Putamen (tissue), 1 donor: ENCODE measurements around the gene HSPA14.
A peak's percentile ranks its signal among the peaks of the same experiment; 100 is the strongest.
"Not testable (repeated sequence)": the region's sequence is repeated elsewhere in the genome, so short reads cannot be mapped to it uniquely, and the experiment has no call there.

Source experiments
- DNase-seq: peaks from one replicate; pipeline ENCODE4 v3.0.0-alpha.2; 2016; ENCODE audit warnings: low spot score

HSPA14 gene

DNA sequence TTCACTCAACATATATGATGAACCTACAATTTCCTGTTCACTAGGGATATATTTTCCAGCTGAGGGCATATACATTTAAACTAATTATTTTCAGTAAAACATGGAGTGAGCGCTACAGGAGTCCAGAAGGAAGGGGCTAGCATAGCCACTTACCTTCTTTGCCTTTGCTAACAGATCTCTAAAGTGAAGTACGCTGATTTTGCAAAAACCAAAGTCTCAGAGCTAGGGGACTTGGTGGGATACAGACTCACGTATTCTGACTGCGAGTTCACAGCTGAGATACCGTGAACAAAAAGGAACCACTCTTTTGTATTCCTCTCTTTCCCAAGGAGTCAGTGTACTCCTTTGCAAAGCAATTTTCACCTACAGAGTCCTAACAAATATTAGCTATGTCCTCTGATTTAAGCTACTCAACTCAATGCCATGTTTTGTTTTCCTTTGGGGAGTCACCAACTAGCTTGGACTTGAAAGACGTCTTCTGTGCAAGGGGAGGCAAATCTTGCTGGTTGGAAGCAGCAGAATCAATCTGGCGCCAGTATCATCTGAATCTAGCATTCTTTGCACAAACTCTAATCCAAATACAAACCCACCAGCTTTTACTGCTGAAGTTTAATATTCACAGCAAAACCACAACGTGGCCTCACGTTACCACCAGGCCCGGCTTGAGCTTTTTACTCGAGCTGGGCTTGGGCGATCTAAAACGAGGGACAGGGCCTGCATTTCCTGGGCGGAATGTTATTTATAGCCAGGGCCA, 926 bp upstream of the HSPA14 start:
- no peak for DNase-seq

DNA sequence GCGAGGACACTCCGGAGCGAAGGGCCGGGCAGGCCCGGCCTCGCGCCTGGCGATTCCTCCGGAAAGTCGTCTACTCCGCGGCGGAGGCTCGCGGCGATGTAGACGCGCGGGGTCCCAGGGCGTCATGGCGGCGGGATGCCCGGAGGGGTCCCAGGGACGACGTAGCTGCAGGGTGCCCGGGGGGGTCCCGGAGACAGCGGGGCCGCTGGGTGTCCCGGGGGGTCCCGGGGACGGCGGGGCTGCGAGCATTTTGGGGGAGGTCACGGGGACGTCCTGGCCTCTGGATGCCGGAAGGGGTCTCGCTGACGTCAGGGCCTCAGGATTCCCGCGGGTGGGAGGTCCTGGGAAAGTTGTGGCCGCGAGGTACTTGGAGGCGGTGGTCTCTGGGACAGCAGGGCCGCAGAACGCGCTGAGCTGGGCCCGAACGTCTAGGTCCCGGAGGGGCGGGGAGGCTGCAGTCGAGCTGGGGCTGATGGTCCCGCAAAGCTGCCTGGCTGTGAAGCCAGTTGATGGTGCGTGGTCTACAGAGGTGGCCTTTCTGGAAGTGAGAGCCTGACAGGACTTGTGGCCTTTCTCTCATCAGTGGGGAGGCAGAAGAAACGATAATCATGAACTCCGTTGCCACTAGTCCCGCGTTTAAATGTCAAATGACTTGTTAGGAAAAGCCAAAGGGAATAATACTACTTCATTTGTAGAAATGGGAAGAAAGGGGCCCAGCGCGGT, 637 bp downstream of the HSPA14 start:
- DNase-seq = peak; percentile 16

DNA sequence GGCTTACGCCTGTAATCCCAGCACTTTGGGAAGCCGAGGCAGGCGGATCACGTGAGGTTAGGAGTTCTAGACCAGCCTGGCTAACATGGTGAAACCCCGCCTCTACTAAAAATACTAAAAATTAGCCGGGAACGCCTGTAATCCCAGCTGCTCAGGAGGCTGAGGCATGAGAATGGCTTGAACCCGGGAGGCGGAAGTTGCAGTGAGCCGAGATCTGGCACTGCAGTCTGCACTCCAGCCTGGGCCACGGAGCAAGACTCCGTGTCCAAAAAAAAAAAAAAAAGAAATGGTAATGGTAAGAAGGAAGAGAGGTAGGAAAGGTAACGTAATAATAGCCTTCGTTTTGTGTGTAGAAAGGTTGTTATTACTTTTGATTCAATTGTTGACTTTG, 1.2 kb downstream of the HSPA14 start:
- DNase-seq = no peak

DNA sequence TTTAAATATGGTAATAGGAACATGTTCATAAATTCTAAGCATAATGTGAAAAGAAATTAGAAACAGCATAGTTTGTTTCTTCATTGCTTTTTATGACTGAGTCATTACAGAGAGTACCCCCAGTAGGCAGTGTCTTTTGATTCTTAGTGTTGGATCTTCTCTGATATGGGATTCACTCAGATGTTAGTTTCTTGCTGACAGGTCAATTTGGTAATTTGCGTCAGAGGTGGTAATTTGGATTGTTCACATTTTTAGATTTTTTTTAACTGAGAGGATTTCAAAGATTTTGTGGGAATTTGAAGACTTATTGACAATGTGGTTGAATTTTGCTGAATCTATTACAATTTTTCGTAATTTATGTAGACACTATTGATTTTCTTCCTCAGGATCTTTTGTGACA, 2.1 kb downstream of the HSPA14 start:
- DNase-seq = no peak

DNA sequence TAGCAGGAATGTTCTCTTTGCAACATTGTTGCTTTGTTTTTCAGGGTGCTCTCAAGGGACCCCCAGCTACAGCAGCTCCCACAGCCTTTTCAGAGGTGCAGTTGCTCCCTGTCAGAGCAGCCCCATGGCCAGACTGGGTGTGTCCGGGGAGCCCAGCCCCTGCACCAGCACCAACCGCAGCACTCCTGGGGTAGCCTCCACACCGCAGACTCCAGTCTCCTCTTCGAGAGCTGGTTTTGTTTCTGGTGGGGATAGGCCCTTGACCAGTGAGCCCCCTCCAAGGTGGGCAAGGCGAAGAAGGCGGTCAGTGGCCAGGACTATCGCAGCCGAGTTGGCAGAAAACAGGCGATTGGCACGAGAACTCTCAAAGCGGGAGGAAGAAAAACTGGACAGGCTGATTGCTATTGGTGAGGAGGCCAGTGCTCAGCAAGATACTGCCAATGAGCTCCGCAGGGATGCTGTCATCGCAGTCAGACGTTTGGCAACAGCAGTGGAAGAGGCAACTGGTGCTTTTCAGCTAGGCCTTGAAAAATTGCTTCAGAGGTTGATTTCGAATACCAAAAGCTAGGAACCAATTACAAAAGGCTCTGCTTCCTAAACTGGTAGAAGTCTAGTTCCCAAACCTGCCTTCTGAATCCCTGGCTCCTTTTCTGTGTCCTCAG, 5.4 kb downstream of the HSPA14 start:
- no peak for DNase-seq

DNA sequence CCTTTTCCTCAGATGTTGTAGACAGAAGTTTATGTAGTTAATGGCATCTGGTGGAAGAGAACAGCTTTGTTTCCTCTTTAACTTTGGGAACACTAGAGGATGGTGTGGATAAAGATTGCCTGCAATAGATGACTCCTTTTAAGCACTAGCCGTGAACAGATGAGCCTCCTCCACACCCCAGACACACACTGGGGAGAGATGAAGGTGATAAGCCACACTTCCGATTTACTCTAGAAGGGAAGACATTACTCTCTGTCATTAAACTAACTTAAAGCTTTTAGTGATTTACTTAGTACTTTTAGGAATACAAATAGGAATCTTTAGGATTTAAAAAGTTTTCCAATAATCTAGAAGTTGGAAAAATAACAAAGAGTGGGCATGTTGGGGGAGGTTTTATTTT, 6.8 kb downstream of the HSPA14 start:
- DNase-seq = no peak

DNA sequence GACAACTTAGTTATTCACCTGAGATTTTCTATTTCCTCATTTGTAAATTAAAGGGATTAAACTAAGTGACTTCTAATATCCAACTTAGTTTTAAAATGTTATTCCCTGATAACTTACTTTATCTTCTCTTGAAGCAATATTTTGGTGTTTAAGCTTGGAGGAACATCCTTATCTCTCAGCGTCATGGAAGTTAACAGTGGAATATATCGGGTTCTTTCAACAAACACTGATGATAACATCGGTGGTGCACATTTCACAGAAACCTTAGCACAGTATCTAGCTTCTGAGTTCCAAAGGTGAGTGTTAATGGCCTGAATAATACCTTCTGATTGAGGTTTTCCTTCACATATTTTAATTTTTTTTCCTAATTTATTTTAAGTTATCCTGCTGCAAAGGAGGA, 14.1 kb downstream of the HSPA14 start:
- no peak for DNase-seq

DNA sequence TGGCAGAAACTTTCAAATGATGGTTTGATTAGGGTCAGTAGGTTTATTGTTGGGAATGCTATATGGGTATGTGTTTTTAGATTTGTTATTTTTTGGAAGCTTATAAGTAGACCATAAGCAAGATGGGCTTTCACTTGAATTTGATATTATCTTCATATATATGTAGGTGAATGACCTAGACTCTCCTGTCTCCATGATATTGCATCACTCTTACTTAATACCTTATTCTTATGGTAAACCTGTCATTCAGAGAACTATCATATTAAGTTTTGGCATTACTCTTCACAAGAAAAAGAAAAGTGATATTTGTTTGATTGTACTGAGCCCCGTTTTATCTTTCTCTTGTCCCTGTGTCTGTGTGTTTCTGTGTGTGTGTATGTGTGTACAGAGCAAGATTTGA, 17.3 kb downstream of the HSPA14 start:
- no peak for DNase-seq

DNA sequence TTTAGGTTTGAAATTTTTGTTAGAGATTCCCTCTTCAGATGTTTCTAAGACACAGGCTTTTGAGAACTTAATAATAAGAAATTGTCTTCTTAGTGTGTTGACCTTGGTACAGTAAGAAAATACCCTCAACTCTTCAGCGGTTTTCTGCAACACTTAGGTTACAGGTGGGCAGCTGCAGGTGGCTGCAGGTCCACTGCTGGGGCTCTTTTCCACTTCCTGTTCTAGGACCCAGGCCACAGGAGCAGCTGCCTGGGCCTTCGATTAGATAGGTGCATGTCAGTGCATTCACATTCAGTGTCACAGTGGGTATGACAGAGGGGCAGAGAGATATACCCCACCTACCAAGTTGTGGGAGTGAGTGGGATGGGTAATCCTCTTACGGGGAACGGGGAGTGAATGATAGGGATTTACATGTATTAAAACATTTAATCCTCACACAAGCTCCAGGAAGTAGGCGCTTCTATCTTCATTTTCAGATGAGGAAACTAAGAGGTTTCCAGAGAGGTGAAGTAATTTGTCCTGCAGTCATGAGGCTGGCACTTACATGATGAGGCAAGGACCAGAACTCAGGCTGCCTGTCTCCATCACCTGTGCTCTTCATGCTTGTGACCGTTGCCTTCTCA, 20.3 kb downstream of the HSPA14 start:
- no peak for DNase-seq

DNA sequence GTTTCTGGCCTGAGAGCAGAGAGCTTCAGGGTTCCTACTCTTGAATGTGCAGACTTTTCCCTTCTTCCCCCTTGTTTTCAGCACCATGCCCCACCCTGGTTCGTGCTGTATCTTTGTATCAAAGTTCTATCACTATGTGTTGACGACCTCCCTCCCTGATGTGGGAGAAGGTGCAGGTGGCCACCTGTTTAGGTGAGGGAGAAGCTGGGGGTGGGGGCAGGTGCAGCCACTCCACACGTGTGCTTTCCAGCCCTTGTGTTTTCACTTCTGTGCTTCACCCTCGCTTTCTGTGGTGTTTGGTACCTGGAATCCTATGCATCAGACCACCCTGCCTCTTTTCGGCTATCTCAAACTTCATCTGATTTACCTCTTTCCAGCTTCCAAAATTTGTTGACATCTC, 20.9 kb downstream of the HSPA14 start:
- DNase-seq = no peak

DNA sequence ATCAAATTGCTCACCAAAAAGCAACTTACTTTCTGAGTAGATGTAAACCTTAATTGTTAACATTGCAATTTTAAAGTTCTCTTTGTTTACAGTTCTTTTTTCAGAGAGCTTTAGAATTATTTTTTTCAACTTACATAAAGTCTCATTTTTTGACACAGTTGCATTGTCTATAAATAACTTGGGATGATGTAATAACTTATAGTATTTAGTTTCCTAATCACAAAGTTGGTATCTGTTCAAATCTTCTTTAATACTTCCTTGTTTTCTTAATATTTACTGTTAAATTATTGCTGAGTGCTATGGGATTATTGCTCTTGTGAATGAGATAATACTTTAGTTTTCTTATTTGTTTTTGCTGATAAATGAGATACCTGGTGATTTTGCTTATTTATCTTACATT, 21.7 kb downstream of the HSPA14 start:
- no peak for DNase-seq

DNA sequence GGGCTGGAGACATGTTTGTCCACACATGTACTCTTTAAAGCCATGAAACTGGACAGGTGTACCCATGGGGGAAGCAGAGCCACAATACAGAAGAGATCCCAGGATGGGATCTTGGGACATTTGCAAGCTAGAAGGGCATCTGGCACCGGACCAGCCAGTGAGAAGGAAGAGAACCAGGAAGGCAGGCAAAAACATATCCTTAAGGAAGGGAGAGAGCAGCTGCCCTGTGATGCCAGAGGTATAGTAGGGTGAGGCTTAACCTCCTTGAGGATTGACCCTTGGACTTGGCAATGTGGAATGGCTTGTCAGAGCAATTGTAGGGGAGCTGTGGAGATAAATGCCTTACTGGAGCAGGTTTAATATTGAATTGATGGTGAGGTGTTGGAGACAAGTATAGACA, 22.7 kb downstream of the HSPA14 start:
- DNase-seq = no peak

DNA sequence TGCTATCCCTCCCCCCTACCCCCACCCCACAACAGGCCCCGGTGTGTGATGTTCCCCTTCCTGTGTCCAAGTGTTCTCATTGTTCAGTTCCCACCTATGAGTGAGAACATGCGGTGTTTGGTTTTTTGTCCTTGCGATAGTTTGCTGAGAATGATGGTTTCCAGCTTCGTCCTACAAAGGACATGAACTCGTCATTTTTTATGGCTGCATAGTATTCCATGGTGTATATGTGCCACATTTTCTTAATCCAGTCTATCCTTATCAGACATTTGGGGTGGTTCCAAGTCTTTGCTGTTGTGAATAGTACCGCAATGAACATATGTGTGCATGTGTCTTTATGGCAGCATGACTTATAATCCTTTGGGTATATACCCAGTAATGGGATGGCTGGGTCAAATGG, 26.4 kb downstream of the HSPA14 start:
- DNase-seq = not testable (repeated sequence)

DNA sequence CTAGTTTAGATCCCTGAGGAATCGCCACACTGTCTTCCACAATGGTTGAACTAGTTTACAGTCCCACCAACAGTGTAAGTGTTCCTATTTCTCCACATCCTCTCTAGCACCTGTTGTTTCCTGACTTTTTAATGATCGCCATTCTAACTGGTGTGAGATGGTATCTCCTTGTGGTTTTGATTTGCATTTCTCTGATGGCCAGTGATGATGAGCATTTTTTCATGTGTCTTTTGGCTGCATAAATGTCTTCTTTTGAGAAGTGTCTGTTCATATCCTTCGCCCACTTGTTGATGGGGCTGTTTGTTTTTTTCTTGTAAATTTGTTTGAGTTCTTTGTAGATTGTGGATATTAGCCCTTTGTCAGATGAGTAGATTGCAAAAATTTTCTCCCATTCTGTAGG, 26.8 kb downstream of the HSPA14 start:
- DNase-seq = not testable (repeated sequence)

DNA sequence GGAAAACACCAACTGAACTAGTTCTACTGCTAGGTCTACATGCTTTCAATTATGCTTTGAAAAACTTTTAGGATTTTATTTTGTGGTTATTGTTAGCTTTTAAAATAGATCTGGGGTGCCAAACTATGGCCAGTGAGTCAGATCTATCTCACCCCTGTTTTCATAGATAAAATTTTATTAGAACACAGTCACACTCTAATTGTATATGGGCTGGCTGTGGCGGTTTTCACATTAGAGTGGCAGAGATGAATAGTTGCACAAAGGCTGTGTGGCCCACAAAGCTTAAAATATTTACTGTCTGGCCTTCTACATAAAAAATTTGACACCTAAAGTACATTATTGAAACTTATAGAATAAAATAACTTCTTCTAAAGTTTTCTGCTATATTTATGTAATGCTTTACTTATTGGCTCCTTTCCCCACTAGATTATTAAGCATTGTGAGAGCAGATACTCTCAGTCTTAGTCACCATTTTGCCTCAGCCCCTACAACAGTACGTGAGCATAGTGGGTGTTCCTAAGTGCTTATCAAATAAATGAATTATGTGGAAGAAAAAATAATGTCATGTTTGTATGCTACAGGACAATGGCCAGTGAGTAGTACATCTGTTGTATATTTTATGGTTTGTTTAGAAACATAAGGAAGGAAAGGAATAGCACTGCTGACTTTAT, 35.1 kb downstream of the HSPA14 start:
- no peak for DNase-seq

DNA sequence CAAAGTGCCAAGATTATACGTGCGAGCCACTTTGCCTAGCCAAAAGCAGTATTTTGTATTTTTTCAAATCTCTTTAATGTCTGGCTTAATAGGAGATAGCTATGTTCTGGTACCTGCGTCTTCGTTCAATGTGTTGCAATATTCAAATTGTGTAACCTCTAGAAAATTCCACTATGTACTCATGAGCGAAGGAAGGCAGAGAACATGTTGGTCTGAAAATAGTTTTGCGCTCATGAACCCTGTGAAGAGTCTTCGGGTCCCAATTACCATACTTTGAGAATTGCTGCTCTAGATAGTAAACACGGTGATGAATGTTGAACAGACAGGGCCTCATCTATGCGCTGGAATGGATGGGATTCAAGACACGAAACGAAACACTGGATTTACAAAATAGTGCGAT, 37.8 kb downstream of the HSPA14 start:
- DNase-seq = no peak

DNA sequence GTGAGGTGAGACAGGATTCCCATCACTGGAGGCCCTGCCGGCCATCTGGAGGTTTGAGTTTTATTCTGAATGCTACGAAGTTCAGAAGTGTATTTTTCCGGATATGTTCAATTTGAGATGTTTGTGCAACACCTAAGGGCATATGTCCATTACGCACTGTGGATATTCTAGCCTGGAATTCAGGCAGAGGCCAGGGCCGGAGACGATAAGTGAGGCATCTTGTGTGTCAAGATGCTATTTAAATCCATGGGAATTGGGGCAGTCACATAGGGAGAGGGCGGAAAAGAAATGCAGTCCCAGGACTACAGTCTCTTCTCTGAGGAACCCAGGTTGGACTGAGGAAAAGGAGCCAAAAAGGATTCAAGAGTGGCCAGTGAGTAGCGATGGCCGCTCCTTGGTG, 38.7 kb downstream of the HSPA14 start:
- DNase-seq = no peak

DNA sequence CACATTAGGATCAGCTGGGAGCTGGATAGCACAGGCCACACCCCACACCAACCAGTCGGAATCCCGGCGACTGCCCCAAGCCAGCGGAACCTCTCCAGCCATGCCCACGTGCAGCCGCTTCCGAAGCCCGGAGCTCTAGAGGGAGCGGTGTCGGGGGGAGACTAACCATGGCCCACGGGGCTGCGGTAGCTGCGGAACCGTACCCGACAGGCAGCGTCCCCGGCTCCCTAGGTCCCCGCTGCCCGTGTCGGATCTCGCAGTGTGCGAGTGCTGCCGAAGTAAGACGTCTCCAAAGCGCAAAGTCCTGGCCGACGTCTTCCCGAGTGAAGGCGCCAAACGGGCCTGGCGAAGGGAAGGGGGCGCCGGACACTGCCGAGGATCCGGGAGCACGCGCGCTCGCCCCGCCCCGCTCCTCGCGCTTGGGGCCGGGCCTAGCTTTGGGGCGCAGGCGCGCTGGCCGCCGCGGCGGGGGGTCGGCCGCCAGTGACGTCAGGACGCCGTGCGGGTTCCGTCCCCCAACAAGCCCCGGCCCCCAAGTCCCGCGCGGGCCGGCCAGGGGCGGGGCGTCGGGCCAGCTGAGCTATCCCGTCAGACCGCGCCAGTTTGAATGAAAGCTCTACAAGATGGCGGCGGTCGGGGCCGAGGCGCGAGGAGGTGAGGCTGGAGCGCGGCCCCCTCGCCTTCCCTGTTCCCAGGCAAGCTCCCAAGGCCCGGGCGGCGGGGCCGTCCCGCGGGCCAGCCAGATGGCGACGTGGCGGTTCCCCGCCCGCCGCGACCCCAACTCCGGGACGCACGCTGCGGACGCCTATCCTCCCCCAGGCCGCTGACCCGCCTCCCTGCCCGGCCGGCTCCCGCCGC, 40.4 kb downstream of the HSPA14 start, which contains the start of gene SUV39H2:
TSS of gene SUV39H2 (plus strand) at position 601 of the 858 bp plus-strand sequence. CDS start at position 624, 23 bp downstream.
- DNase-seq = peak; percentile 96

DNA sequence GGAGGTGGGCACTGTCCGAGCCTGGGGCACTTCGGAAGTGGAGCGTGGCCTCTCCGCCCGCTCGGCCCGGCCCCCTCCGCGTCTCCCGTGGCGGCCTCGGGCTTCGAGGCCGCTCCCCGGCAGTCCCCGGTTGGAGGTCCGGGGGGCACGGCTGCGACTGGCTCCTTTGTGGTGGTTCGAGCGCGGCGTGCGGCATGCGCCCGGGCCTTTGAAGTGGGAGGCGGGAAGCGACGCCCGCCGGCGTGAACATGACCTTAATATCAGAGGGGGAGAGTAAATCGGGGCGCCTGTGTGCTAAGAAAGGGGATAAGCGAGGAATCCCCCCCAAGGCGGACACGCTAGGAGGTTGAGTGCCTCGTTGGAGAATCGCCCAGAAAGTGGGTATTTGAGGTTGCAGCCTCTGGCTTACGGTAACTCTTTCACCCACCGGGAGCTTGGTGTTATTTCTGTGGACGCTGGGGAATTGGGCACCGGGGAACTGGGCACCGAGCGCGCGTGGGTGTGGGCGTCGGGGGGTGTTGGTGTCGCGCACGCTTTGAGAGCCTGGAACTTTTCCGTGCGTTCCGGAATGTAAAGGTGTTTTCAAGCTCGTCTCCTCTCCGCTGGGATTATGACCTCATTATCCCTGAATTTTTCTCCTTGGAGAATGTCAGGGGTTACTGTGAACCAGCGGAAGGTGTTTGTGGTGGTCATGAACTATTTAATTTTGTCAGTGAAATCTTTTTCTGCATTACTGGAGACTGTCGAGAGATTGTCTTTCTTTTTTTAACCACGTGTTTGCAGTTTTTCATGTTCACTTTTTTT, 41.2 kb downstream of the HSPA14 start:
- peak; percentile 6 for DNase-seq

DNA sequence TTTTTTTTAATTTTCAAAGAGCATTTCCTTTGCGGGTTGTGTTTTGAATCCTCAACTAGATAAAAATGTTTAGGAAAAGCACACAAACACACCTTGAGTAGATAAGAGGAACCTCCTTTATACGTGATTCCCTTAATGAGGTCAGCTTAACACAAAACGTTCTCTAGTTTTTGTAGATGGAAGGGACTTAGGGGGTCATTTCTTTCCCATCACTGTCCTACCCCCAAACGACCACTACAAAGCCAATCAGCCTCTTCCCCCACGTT, 41.8 kb downstream of the HSPA14 start:
- DNase-seq = no peak

DNA sequence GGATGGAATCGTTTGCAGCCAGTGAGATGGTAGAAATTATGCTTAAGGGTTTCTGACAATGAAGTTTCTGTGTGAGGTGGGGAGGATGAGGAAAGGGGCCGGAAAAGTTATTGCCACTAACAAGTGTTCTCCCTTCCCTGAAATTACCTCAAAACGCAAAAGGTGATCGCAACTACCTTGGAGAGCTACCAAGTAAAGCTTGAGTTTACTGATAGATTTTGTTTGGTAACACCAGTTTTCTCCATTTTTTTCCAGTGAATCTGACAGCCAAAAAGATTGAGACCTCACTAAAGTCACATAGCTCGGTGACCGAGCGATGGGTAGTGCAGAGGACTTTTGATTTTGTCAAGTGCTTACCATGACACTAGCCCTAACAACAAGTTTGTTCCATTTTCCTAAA, 42.1 kb downstream of the HSPA14 start:
- DNase-seq = no peak
